AG04450 (cell line): ENCODE data around the gene KIAA1328. TPM values are rescaled to one million over a fixed set of nuclear protein-coding genes. Genes with fewer than 3 reads are reported as not detected.
"Not testable (repeated sequence)": the region's sequence is repeated elsewhere in the genome, so short reads cannot be mapped to it uniquely, and the experiment has no call there.

ENCODE experiments used
- CTCF ChIA-PET: fragments of 300-600, 350-600 bp; formaldehyde crosslinking; extraction: SDS; loops from one replicate; lab custom pipeline; 2022; ENCODE audit warnings: antibody characterized with exemption, inconsistent platforms; lab: Charles Lee
- POLR2A ChIA-PET: fragments of 350-600 bp; formaldehyde crosslinking; extraction: SDS; loops from one replicate; lab custom pipeline; 2021; ENCODE audit warnings: antibody characterized with exemption, inconsistent platforms; lab: Yijun Ruan, JAX
- DNase-seq: peaks from one replicate; pipeline ENCODE4 v3.0.0-alpha.2; 2011; ENCODE audit warnings: low read depth, low spot score
- H3K27ac ChIP-seq: one replicate; pipeline ENCODE4 v1.5.1; 2012; ENCODE audit warnings: low read depth, low read length, control low read depth
- H3K27me3 ChIP-seq: one replicate; pipeline ENCODE4 v1.6.0; 2012; ENCODE audit warnings: low read length; ENCODE audit not compliant: control insufficient read depth, insufficient read depth
- H3K4me3 ChIP-seq: 2 replicates; pipeline ENCODE4 v1.5.1; 2011; ENCODE audit warnings: mild to moderate bottlenecking, low read depth, low read length, control low read depth
- H3K9me3 ChIP-seq: 2 replicates; pipeline ENCODE4 v1.5.1; 2012; ENCODE audit warnings: low read length; ENCODE audit not compliant: control insufficient read depth, insufficient read depth
- CTCF ChIP-seq: IDR thresholded peaks from 2 replicates; pipeline ENCODE4 v1.5.1; 2011; ENCODE audit warnings: low read depth, low read length, control low read depth, inconsistent platforms
- polyA plus RNA-seq: library from polyadenylated mRNA; depleted of rRNA; stranded (reverse); fragments of >200 nt; gene quantifications from 2 replicates; pipeline ENCODE4 v1.2.3, GENCODE V29; 2011

The KIAA1328 gene
- polyA plus RNA-seq, 1 experiment = 3.9 TPM

- no peaks in the 10 kb centered on the region for H3K9me3 ChIP-seq
- DNase-seq = no peak
- ChIA-PET CTCF (no interaction called here), POLR2A (no interaction called here)
- H3K27me3 ChIP-seq = no peaks in the 10 kb centered on the region
- TF ChIP-seq CTCF = no peak
- no peak overlapping the region for H3K4me3 ChIP-seq
- H3K27ac ChIP-seq = no peak overlapping the region
Measured at GRCh38 chr18:37161491-37161890, 332.6 kb downstream of the KIAA1328 start.

- H3K4me3 ChIP-seq = no peak overlapping the region
- DNase-seq = no peak
- no peaks in the 10 kb centered on the region for H3K27me3 ChIP-seq
- CTCF ChIA-PET = no interaction called here
- no peak overlapping the region for H3K27ac ChIP-seq
- H3K9me3 ChIP-seq = no peaks in the 10 kb centered on the region
- POLR2A ChIA-PET = no interaction called here
- TF ChIP-seq CTCF = no peak
Measured at GRCh38 chr18:37162551-37162950, 333.6 kb downstream of the KIAA1328 start.

- POLR2A ChIA-PET = no interaction called here
- Histone ChIP-seq H3K9me3 (no peaks in the 10 kb centered on the region), H3K27me3 (no peaks in the 10 kb centered on the region), H3K27ac (no peak overlapping the region), H3K4me3 (no peak overlapping the region)
- TF ChIP-seq CTCF = no peak
- CTCF ChIA-PET = no interaction called here
- DNase-seq = no peak
Measured at GRCh38 chr18:37163119-37163518, 334.2 kb downstream of the KIAA1328 start.

GRCh38 chr18:37166491-37166890 lies 337.6 kb downstream of the KIAA1328 start:
- H3K27me3 ChIP-seq = no peaks in the 10 kb centered on the region
- no peaks in the 10 kb centered on the region for H3K9me3 ChIP-seq
- CTCF ChIA-PET = no interaction called here
- POLR2A ChIA-PET = no interaction called here
- TF ChIP-seq CTCF = no peak
- no peak overlapping the region for H3K27ac ChIP-seq
- no peak for DNase-seq
- no peak overlapping the region for H3K4me3 ChIP-seq

GRCh38 chr18:37166966-37167365 lies 338.0 kb downstream of the KIAA1328 start:
- H3K4me3 ChIP-seq, CTCF ChIA-PET, POLR2A ChIA-PET, DNase-seq, H3K27ac ChIP-seq, H3K27me3 ChIP-seq, H3K9me3 ChIP-seq: not testable (repeated sequence)

- H3K9me3 ChIP-seq = no peaks in the 10 kb centered on the region
- TF ChIP-seq CTCF = no peak
- CTCF ChIA-PET = no interaction called here
Measured at GRCh38 chr18:37170984-37171383, 342.1 kb downstream of the KIAA1328 start.

More at GRCh38 chr18:37170984-37171383, 342.1 kb downstream of the KIAA1328 start:
- no peak overlapping the region for H3K27ac ChIP-seq
- H3K4me3 ChIP-seq = no peak overlapping the region
- H3K27me3 ChIP-seq = no peaks in the 10 kb centered on the region
- DNase-seq = no peak
- POLR2A ChIA-PET = no interaction called here
